ENCODE results near the gene CCDC127. TPM values are rescaled to one million over a fixed set of nuclear protein-coding genes. Genes with fewer than 3 reads are reported as not detected.
"Not testable (repeated sequence)": the region's sequence is repeated elsewhere in the genome, so short reads cannot be mapped to it uniquely, and the experiment has no call there.

CCDC127 gene
- total and polyA plus RNA-seq, 2 of the 4 experiments (the other 2 are of a cell fraction) = 3.2 to 3.9 TPM

GRCh38 chr5:245717-246116, 27.8 kb upstream of the CCDC127 start:
- H3K9ac ChIP-seq (ENCODE audit: low read depth, low read length); H2BK20ac ChIP-seq (ENCODE audit: low read depth, low read length); POLR2A ChIA-PET (ENCODE audit: unreplicated experiment); H3K27me3 ChIP-seq (ENCODE audit: control insufficient read depth, insufficient read depth, low read length); H3K56ac ChIP-seq (ENCODE audit: extremely low read depth, insufficient read depth, low read length); H2AK9ac ChIP-seq (replicated peaks; ENCODE audit: low read depth, low read length, poor library complexity); H2AK5ac ChIP-seq (ENCODE audit: low read depth, low read length); H3K9me3 ChIP-seq (ENCODE audit: control insufficient read depth, insufficient read depth, low read length); H2BK15ac ChIP-seq (ENCODE audit: low read depth, low read length); H4K8ac ChIP-seq (ENCODE audit: low read depth in 2 of 2, low read length in 2 of 2); dilution Hi-C loops (cut with HindIII; ENCODE audit: low sequenced_read_pairs, unreplicated experiment); H3K9me1 ChIP-seq (ENCODE audit: insufficient read depth, low read length); H2AFZ ChIP-seq (replicated peaks; ENCODE audit: low read length, poor library complexity); intact Hi-C loops (cut with micrococcal nuclease); in situ Hi-C loops (cut with MboI; ENCODE audit: low sequenced_read_pairs); H3K14ac ChIP-seq (replicated peaks; ENCODE audit: low read depth, low read length); CTCF ChIA-PET; DNase-seq; H3K4ac ChIP-seq (ENCODE audit: low read depth, low read length); H3K4me1 ChIP-seq (ENCODE audit: control insufficient read depth, insufficient read depth, low read length); H4K5ac ChIP-seq (ENCODE audit: low read depth, low read length); BruUV-seq (replicated peaks); H3K18ac ChIP-seq (ENCODE audit: low read depth, low read length); H4K20me1 ChIP-seq (ENCODE audit: insufficient read depth, low read length); H3K27ac ChIP-seq (ENCODE audit: insufficient read depth, low read length); H3K4me3 ChIP-seq (ENCODE audit: insufficient read depth, low read depth, low read length); H4K91ac ChIP-seq (ENCODE audit: insufficient read depth, low read depth, low read length); H3K23ac ChIP-seq (ENCODE audit: low read depth, low read length); ATAC-seq (ENCODE audit: low read depth); H2BK120ac ChIP-seq (ENCODE audit: low read depth, low read length); H2BK5ac ChIP-seq (ENCODE audit: low read depth, low read length, poor library complexity, severe bottlenecking); H3K79me1 ChIP-seq (ENCODE audit: low read depth in 1 of 2, low read length in 2 of 2); H3K4me2 ChIP-seq (ENCODE audit: low read depth, low read length): not testable (repeated sequence)
- 100% methylated on average over 1 of the region's 5 CpGs; no CpG with 5 or more reads in 1 of the 2 experiments for WGBS, 2 experiments (ENCODE audit: extremely low coverage in 2 of 2, insufficient read length in 1 of 2)
- peaks cover 31% of the 10 kb centered on the region for H3K36me3 ChIP-seq (ENCODE audit: control insufficient read depth, insufficient read depth, low read length)

GRCh38 chr5:243683-244367, 25.9 kb upstream of the CCDC127 start:
- peaks cover 36% of the 10 kb centered on the region for H3K36me3 ChIP-seq (ENCODE audit: control insufficient read depth, insufficient read depth, low read length)
- POLR2A ChIA-PET (ENCODE audit: unreplicated experiment) = not testable (repeated sequence)

More at GRCh38 chr5:243683-244367, 25.9 kb upstream of the CCDC127 start:
- H3K9me1 ChIP-seq (ENCODE audit: insufficient read depth, low read length); in situ Hi-C loops (cut with MboI; ENCODE audit: low sequenced_read_pairs); CTCF ChIA-PET; H3K4me1 ChIP-seq (ENCODE audit: control insufficient read depth, insufficient read depth, low read length); H2BK15ac ChIP-seq (ENCODE audit: low read depth, low read length); H3K56ac ChIP-seq (ENCODE audit: extremely low read depth, insufficient read depth, low read length); H3K79me1 ChIP-seq (ENCODE audit: low read depth in 1 of 2, low read length in 2 of 2); H4K91ac ChIP-seq (ENCODE audit: insufficient read depth, low read depth, low read length); H2BK120ac ChIP-seq (ENCODE audit: low read depth, low read length); dilution Hi-C loops (cut with HindIII; ENCODE audit: low sequenced_read_pairs, unreplicated experiment); H2BK20ac ChIP-seq (ENCODE audit: low read depth, low read length); ATAC-seq (ENCODE audit: low read depth); H3K14ac ChIP-seq (replicated peaks; ENCODE audit: low read depth, low read length); H3K4me3 ChIP-seq (ENCODE audit: insufficient read depth, low read depth, low read length); H2AK9ac ChIP-seq (replicated peaks; ENCODE audit: low read depth, low read length, poor library complexity); H2BK5ac ChIP-seq (ENCODE audit: low read depth, low read length, poor library complexity, severe bottlenecking); DNase-seq; H3K9ac ChIP-seq (ENCODE audit: low read depth, low read length); H2AK5ac ChIP-seq (ENCODE audit: low read depth, low read length); H2AFZ ChIP-seq (replicated peaks; ENCODE audit: low read length, poor library complexity); H3K18ac ChIP-seq (ENCODE audit: low read depth, low read length); H3K4me2 ChIP-seq (ENCODE audit: low read depth, low read length); H3K23ac ChIP-seq (ENCODE audit: low read depth, low read length); H4K20me1 ChIP-seq (ENCODE audit: insufficient read depth, low read length); H4K5ac ChIP-seq (ENCODE audit: low read depth, low read length); H3K4ac ChIP-seq (ENCODE audit: low read depth, low read length); H4K8ac ChIP-seq (ENCODE audit: low read depth in 2 of 2, low read length in 2 of 2); BruUV-seq (replicated peaks); H3K9me3 ChIP-seq (ENCODE audit: control insufficient read depth, insufficient read depth, low read length); intact Hi-C loops (cut with micrococcal nuclease); H3K27ac ChIP-seq (ENCODE audit: insufficient read depth, low read length); H3K27me3 ChIP-seq (ENCODE audit: control insufficient read depth, insufficient read depth, low read length): not testable (repeated sequence)
- 91% methylated on average over 2 of the region's 12 CpGs; no CpG with 5 or more reads in 1 of the 2 experiments for WGBS, 2 experiments (ENCODE audit: extremely low coverage in 2 of 2, insufficient read length in 1 of 2)
